Stimulated activated CD8-positive, alpha-beta memory T cell treated with anti-CD3 and anti-CD28 coated beads, Interleukin-7, amount 100 ng/mL, for 48 hours (primary cell): ENCODE measurements around the gene MRPL36.
A peak's percentile ranks its signal among the peaks of the same experiment; 100 is the strongest.
"Not testable (repeated sequence)": the region's sequence is repeated elsewhere in the genome, so short reads cannot be mapped to it uniquely, and the experiment has no call there.

Experiments
- DNase-seq, 2 donors: peaks; one replicate each; pipeline ENCODE4 v3.0.0-alpha.2; 2020; ENCODE audit warnings: low read depth in 1 of 2; ENCODE audit errors: extremely low read depth in 1 of 2

MRPL36 gene

DNA sequence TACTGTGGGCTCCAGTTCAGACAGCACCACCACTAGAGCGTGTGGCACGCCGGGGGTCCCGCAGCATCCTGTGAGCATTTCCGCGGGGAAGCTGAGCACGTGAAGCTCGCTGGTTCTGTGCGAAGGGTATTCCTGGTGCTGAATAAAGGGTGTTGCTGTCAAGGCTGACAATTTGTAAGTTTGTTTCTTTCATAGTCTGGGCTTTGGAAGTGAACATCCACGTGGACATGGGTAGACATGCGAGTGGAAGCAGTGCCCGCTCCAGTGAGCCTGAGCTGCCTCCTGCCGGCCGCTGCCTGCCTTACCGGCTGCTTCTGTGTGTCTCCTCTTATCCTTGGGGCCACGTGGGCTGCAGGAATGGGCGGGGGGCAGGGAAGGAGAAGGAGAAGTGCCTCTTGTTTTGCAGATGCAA, 16.2 kb upstream of the MRPL36 start:
- no peak for DNase-seq

DNA sequence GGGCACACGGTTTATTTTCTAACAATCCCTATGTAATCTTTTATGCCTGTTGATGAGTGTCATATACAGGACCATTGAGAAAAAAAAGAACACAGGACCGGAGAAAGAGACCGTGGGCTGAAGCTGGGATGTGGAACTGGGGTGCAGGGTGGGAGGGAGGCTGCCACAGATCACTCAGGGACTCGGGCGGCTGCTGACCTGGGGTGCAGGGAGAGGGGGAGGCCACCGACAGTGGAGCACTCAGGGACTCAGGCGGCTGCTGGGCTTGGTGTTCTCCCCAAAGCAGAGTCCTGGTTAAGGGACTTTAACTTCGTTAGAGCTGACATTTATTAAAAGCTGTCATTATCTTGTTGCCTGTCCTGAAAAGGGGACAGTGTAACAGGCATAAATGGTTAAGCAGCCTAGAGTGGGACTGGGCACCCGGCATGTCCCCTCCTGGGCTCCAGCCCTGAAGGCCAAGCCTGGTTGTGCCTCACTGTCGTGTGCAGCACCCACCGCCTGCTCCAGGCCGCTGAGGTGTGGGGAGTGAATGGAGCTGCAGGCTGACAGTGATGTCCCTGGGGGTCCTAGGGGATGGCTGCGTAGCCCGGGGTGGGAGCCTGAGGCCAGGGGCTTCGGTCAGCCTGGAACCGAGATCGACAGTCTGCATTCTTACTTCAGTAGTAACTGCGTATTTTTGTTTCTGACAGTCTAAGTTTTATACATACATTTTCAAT, 15.6 kb upstream of the MRPL36 start:
- no peak for DNase-seq

DNA sequence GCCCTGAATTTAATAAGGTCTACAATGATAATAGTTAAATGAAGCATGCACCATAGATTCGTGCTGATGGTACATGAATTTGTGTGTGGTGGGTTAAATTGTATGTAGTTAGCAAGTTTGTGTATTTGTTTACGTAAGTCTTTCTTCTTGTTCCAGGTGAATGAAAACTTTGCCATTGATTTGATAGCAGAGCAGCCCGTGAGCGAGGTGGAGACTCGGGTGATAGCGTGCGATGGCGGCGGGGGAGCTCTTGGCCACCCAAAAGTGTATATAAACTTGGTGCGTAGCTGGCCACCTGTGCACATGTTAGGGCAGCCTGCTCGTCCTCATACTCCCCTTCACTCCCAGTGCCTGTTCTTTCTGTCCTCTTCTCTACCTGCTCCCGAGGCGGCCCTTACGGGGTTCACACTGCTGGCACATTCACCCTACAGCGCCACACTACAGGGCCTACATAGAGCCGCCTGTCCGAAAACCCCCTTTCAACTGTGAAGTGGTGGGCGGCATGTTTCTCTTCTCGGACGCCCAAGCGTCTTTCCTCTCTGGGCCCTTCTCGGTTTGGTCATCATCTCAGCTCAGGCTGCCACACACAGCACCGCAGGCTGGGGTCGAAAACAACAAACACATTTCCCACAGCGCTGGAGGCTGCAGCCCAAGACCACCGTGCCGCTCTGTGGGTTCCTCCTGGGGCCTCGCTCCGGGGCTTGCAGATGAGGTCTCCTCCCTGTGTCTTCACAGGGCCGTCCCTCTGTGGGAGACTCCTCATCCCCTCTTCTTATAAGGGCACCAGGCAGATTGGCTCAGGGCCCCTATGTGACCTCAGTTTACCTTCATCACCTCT, 14.8 kb upstream of the MRPL36 start:
- DNase-seq = no peak

DNA sequence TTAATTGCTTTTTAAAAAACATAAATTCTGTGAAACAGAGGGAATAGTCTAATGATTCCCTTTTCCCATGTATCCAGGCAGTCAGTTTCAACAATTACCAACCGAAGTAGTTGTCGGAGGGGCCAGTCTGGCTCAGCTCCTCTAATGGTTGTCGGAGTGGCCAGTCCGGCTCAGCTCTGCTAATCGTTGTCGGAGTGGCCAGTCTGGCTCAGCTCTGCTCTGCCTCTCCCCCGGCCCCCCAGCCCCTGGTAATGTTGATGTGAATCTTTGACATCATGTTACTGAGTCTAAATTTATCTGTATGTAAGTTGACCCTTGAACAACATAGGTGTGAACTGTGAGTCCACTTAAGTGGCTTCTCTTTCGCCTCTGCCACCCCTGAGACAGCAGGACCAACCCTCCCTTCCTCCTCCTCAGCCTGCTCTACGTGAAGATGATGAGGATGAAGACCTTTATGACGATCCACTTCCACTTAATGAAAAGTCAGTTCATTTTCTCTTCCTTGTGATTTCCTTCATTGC, 11.0 kb upstream of the MRPL36 start:
- DNase-seq = no peak

DNA sequence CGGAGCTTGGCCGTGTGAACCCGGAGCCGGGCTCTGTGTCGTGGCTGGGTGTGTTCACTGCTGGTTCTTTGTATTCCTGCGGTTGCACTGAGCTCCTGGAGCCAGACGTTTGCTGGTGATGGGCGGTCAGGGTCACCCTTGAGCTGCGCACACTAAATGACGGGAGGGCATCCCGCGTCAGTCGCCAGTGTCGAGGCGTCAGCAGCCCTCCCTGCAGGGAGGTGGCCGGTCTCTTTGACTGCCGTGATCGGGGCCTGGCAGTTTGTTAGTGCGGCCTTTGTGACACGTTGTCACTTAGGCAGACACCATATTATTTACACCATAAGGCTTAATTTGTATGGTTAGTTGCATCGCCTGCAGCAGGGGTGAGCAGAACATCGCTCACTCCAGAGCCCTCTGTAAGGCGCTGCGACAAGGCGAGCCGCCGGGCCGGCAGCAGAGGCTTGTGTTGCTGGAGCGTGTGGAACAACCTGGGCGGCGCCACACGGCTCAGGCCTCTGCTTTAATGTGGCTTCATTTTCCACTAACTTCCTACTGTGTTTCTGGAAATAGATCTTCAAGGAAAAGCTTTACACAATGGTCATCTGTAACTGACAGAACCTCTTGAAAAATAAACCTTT, 9.9 kb upstream of the MRPL36 start:
- DNase-seq = no peak

DNA sequence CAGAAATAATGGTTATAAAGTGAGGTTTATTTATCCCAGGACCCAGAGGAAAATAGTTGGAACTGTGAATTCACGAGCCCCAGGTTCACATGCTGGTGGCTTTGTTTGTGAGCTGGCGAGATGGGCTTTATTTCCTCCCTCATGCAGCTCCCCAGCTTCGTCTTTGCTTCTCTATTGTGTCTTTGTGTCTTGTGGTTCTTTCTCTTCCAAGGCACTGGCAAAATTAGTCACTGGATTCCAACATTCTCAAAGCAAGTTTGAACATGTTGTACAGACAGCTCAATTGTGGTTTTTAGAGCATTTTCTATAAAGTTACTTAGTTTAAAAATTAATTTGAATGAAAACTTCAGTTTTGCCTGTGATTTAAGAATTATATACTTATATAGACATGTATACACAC, 8.8 kb upstream of the MRPL36 start:
- DNase-seq = no peak

DNA sequence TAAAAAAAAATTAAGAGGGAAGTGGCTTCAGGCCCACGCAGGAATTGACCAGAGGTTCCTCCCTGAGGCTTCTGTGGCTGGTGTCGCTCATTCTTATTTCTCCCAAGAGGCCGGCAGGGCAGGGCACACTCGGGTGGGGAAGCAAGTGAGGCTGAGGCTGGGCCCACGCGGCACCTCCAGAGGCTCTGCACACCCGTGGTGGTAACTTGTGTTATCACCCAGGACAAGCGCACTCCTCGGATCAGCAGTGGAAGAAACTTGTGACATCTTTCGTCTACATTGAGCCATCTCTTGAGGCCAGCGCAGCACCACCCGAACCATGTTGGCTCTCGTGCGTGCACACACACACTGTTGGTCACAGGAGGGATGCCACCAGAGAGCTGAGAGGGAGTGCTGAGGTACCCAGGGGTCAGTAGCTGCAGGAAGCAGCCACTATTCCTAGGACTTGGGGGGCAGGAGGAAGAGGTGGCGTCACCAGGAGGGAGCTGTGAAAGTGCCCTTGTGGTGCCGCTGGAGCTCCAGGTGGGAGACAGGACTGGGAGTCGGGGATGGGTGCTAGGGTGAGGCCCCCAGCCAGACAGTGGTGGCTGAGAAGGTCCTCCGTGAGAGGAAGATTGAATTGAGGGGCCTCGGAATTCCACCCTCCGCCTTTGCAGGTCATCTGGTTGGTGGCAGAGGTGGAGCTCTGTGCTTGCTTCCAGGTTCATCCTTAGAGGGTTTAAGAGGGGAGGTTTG, 8.0 kb upstream of the MRPL36 start:
- DNase-seq = no peak

DNA sequence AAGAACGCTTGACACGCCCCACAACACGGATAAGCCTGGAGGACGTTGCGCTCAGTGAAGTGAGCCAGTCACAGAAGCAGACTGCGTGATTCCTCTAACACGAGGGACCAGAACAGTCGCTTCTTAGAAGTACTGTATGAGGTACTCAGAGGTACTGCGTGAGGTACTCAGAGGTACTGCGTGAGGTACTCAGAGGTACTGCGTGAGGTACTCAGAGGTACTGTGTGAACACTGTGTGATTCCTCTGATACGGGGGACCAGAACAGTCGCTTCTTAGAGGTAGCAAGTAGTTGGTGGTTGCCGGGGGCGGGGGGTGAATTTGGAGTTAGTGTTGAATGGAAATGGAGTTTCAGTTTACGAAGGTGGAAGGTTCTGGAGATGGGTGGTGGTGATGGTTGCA, 7.3 kb upstream of the MRPL36 start:
- DNase-seq = no peak

DNA sequence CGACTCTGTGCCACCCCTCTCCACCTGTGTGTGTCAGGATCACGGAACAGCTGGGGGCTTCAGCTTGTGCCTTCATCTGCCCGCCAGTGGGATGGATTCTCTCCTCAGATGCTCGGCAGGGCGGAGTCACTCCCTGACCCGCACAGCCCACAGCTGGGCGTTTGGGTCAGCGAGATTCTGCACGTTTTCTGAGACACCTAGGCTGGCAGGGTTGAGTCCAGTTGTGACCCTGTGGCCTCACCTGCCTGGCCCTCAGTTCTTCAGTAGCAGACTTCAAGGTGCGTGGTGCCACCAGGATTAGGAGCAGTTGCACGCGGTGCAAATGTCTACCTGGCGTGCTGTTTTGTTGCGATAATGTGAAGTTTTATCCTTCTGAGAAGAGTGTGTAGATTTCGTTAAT, 6.6 kb upstream of the MRPL36 start:
- DNase-seq = no peak

DNA sequence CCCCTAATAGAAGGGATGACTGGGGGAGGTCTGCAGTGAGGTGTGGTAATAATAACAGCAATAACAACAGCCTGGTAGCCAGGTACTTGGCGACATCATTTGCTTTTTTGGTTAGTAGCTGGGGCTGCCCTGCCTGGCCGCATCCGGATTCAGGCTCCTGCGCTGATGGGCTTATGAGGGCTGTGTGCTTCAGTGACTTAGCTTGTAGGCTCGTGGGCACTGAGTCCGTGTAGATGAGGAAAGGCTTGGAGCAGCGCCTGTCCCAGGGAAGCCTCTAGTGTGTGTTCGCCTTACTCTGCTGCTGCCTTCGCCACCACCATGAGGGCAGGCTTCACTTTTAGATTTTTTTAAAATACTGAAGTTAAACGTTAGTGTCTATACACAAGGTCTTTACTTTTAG, 6.1 kb upstream of the MRPL36 start:
- no peak for DNase-seq

DNA sequence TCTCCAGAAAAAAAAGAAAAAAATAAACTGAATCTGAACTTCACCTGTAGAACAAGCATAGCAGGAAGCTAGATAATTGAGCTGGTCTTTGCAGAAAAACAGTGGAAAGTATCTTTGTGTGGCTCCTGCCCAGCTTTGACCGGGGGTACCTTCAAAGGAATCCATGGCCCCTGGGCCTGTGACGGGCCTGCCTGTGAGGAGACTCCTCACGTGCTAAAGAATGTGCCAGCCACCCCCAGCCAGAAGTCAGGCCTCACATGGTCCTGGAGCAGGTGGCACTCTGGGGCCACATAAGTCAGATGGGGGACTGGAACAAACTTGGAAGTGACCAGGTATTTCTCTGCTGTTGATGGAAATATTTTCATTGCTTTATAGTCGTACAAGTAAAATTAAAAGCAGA, 5.7 kb upstream of the MRPL36 start:
- DNase-seq = no peak

DNA sequence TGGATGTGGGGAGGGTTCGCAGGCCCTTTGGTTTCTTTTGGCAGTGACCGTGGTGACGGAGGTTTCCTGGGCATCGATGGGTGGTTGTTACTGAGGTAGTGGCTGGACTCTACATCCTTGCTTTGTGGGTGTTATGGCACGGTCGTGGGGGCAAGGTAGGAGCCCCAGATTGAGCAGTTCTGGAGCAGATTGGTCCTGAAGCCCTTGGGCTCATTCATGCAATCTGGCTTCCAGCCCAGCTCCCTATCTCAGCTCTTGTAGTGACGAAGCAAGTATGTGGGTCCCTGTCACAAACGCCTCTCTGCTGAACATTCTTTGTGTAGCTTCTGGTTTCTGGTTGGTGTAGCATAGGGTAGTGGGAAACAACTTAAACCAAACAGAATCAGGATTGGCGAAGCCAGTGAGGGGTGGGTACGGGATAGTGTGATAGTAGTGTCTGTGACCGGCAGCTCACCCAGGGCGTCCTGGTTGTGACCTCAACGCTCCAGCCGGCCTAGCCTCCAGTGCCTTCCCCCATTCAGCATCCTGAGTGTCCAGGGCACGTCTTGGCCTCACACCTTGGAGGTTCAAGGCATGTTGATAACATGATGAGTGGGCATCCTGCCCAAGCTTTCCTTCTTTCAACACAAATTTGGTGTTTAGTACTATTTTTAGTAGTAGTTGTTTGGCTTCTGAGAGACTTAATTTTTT, 4.5 kb upstream of the MRPL36 start:
- no peak for DNase-seq

DNA sequence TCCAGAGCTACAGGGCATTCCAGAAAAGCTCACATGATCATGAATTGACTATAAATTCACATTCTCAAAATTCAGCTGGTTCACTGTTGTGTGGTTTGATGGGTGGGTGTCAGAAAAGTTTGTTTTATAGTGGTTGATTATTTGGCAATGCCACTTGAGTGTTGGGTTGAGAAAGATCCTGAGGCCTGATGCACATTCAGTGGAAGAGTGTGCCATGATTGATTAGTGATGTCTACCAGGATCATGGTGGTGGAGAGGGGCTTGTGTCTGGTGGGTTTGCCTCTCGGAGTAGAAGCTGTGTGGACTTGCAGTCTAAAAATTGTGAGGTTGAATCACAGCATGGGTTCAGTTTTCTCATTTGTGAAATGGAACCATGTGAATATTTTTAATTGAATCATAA, 3.6 kb upstream of the MRPL36 start:
- DNase-seq = no peak

DNA sequence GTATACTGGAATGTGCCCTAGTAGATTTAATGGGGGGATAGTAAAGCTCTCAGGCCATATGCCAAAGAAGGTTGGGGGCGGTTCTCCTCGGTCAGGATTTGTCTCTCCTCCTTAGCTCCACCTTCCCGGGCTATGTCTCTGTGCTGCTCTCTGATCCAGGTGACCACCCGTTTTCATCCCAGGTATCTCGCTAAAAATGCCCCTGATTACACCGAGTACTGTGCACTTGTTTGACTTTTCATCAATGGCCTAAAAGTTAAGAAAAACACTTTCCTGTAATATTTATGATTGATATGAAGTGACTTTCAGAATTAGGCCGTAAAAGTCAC, 2.3 kb upstream of the MRPL36 start:
- DNase-seq = no peak

DNA sequence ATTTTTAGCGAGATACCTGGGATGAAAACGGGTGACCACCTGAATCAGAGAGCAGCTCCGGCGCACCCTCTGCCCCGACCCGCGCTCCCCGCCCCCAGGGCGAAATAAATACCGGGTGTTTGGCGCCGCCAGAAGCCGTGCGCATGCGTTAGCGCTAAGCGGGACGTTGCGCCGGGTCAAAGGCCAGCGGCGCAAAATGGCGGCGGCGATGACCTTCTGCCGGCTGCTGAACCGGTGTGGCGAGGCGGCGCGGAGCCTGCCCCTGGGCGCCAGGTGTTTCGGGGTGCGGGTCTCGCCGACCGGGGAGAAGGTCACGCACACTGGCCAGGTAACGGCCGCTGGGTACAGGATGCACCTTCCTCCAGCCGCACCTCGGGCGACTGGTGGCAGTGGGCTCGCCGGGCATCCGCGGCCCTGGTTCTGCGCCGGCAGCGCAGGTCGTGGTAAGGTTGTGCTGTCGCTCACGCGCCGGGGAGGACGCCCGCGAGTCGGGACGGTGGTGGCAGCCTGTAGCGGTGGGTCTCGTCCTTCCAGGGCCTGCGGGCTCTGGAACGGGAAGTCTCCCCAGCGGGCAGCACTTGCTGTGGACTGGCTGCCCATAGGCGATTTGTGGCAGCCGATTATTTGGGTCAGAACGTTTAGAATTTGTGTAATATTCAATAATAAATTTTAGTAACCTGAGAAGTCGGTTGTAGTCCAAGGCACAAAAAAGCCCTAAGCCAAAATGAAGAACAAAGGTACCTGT, 1.8 kb upstream of the MRPL36 start, which contains the start of gene NDUFS6:
Gene NDUFS6 (plus strand): TSS at position 186 of the 745 bp plus-strand sequence. CDS start 11 bp downstream, at position 197.
- peak; percentile 64 to 76 for DNase-seq

DNA sequence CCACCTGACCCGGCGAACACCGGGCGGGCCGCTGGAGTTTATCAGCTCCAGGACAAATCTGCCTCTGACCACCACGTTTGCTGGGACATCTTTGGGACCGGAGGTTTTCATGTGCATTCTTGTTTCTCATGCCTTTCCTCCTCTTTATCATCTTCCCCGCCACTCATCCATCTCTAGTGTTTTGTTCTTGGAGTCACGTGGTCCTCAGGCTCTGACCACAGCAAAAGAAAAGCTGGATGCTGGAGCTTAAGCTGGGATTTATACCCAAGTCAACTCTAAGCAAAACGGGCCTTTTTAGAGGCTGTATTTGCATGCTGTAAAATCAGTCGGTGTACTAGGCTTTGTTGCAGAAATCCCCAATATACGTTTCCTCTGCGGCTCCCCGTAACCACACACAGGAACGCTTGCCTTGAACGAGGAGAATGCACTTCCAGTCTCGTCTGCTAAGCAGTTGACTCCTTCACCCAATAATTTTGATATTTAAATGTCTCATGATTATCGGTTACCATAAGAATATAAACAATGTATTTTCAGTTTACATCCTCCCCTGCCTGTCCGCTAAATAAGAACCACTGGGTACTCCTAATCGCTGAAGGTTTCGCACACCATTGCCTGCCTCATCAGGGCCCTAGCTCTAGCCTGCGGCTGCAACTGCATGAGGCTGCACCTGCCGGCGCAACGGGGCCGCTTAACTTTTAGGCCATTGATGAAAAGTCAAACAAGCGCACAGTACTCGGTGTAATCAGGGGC, 1.0 kb upstream of the MRPL36 start:
- DNase-seq = no peak

DNA sequence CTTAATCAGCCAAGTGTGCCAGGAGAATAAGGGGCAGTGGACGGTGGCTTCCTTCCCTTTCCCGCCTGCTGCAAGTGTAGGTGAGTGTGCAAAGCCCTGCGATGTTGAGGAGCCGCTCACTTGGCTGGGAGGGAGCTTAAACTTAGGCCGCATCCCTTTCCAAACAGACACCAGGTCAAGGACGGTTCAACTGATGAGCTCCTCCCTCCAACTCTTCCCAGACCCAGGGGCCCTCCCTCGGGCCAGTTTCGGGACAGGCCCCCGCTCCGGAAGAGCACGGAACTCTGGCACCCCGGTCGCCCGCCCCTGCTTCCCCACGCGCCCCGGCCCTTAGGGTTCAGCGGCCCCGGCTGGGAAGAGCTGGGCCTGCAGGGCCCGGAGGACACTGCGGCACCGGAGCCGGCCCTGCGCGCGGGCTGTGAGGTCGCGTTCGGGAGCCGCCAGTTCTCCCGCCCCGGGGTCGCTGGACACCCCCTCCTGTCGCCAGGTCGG, 481 bp downstream of the MRPL36 start:
- DNase-seq = no peak

DNA sequence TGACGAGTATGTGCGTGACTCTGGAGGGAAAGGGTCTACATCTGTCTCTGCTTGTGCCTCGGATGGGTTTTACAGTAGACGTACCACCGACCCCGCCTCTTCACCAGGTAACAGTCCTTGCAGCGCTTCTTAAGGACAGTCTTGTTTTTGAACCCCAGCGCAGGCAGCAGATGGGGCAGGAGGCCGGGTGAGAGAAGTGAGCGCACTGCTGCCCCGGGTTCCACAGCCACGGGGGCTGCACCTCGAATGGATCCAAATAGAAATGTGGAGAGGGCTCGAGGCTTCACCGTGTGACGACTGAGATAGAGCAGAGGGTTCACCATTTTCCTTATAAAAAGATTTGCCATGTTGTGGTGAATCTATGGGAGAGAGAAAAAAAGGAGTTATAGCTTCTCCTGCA, 1.0 kb downstream of the MRPL36 start:
- not testable (repeated sequence) for DNase-seq

DNA sequence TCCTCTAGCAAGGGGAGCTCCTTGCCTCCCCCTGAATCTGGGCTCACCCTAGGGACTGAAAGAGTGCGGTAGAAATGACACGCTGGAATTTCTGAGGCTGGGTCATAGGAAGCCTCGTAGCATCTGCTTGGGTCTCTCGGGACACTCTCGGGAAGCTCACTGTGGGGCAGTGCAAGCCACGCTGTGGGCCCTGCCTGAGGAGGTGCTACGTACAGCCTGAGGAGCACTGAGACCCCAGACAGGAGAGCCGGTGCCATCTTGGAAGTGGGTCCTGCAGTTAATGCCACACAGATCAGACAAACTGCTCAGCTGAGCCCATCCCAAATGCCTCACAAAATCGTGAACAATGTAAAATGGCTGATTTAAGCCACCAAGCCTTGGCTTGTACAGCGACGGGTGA, 1.8 kb downstream of the MRPL36 start:
- no peak for DNase-seq
